GM18505 (cell line): Measurements from ENCODE around the gene VEGFC.

ENCODE experiments used
- ATAC-seq: cut with Tn5 transposase; IDR thresholded peaks from one replicate; pipeline ENCODE4 v1.9.1; 2021; ENCODE audit not compliant: unreplicated experiment
- POLR2A ChIP-seq: IDR thresholded peaks from 4 replicates; pipeline ENCODE4 v1.6.1; 2011; ENCODE audit warnings: borderline replicate concordance; ENCODE audit not compliant: insufficient read depth, insufficient read length; ENCODE audit errors: extremely low read depth

VEGFC gene

DNA sequence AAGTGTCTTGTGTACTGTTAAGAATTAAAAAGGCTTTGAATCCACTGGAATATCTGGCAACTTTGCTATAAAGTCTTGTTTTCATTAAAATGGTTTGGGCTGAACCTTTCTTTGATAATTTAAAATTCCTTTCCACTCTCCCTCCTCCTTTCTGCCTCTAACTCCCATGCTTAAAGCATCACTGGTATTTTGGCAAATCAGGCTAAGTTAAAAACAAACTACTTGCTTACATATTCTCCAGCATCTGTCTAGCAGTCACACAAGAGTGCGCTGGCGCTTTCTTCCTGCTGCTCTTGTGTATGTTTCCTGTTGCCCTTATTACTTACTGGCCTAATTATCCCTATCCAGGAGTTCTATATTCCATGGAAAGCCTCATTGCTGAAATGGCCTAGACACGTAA, 136.6 kb downstream of the VEGFC start:
- no peak for TF ChIP-seq POLR2A
- no peak for ATAC-seq

DNA sequence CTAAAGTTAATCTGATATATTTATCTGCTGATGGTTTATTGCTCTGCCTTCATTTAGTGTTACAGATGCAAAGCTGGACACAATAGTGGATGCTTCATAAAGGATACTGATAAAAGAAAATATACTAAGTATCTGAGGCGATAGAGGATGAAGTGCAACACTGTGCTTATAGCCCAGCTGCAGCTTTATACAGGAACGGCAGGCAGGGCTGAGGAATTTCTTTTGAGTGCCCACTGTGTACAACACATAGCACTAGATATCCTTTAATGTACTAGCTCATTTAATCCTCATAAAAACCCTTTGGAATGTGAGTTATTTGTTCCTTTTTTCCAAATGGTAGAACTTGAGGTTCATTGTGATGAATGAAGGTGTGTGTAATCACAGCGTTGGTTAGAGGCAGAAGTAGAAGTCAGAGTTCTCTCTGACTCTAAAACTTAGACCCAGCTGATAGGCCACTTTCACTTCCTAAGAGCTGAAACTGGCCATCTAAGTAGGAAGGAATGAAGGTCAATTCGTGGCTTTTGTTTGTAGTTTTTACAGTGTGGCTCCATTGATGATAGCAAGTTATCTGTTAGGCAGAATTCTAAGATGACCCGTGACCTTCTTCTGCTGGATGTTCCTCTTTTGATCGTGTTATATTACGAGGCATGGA, 138.0 kb downstream of the VEGFC start:
- ATAC-seq = no peak
- no peak for TF ChIP-seq POLR2A

DNA sequence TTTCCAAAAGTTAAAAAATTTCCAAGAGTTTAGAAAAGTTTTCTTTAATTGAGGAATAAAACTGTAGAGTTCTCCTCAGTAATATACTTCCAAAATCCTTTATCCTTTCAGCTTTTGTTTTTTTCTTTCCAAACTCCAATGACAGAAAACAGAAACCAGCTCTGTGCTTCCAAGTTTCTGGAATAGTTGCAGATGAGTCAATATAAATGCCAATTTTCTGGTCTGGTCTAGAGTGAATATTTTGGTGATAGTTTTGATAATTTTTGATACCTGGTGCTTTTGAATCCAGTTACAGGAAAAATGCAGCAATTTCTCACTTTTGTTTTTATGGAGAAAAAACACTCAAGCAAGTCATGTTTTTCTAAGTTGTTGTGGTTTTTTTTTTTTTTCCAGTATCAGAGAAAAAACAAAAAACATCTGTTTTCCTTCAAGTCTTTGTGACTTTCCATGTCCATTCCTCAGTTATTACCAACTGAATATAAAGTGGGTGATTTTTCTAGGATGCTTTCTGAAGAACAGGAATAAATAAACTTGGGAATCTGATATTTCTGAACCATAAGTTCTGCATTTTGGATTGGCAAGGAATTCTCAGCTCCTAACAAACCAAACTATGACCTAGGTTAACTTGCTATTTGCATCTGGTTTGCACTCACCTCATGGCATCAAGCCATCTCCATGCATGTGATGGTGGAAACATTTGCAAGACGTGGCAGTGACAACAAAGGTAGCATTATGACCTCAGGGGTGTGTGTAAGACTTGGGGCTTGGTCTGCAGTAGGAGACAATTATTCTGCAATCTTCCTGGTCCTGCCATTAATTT, 139.1 kb downstream of the VEGFC start:
- TF ChIP-seq POLR2A = no peak

DNA sequence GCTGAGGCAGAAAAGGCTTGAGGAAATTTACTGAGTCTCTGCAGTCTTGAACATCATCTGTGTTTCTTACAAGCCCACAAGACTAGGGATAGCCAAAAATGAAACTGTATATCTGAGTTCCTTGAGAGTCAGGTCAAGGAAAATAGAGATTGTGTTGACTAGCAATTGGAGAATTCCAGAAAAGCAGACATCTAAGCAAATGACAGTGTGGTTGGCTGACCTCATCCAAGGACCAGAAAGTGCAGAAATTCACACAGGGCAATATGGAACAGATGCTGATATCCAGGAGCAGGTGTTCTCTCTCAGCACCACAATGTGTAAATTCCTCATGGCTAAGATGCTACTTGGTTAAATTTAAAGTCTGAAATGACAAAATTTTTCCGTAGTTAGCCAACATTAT, 146.4 kb downstream of the VEGFC start:
- no peak for TF ChIP-seq POLR2A
- ATAC-seq = no peak

More for the DNA sequence above, 139.1 kb downstream of the VEGFC start:
- no peak for ATAC-seq

DNA sequence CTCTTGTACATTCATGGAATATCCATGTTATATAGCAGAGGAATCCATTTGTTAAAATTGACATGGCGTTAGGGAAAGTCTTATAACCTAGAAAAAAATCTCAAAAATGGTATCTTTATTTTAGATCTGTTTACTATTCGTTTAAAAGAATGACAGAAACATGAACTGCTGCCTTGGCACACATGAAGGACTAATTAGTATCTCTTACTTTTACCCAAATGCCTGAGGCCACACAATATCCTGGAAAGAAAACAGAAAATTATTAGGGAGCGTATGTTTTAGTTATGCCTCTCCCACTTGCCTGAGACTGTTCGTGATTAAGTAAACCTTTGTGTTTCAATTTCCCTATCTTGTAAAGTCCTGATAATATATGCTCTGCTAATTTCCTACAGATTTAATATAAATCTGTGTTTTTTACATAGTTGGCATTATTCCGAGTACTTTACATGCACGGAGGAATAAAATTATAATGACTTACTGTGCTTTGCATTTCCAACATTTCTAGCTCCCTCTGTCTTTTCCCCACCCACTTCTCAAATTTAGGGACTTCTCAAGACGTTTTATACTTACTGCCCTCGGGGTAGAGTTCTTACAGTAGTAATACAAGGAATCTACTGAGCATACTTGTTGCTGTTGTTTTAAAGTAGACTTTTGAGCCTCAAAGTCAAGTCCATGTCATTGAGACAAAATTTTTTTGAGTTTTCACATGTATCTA, 147.3 kb downstream of the VEGFC start:
- TF ChIP-seq POLR2A = no peak
- no peak for ATAC-seq

DNA sequence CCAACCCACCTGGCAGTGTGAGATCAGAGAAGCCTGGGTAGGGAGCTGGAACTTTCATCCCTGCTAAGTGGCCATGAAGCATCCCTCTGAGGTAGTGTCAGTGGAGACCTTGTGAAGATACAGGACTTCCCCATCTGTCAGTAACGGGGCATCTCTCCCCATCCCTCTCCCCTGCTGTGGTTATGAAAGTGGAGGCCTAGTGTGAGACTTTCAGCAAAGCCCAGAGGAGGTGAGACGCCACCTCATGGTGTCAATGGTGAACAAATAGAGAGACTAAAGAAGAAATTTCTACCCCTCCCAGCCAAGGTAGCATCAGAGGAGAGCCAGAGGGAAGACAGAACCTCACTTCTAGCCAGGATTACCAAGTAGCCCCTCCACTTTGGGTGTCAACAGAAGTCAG, 150.2 kb downstream of the VEGFC start:
- ATAC-seq = peak; percentile 69

DNA sequence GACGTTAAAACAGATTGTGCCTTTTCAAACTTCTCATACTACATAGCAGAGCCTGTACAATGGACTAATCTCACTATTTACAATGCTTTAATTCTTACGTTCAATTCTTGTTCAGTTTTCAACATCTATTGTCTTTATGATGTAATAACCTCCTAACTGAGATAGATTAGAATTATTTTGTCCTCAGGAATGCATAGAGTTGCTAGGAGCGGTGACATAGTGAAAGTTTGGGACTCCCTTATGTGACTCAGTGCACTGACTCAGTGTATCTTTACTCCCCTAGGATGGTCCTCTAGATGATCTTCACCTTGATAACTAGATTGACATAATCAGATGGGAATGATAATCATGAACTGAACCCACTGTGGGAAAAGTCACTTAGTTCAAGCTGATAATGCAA, 151.5 kb downstream of the VEGFC start:
- no peak for TF ChIP-seq POLR2A

More for the DNA sequence above, 150.2 kb downstream of the VEGFC start:
- no peak for TF ChIP-seq POLR2A

DNA sequence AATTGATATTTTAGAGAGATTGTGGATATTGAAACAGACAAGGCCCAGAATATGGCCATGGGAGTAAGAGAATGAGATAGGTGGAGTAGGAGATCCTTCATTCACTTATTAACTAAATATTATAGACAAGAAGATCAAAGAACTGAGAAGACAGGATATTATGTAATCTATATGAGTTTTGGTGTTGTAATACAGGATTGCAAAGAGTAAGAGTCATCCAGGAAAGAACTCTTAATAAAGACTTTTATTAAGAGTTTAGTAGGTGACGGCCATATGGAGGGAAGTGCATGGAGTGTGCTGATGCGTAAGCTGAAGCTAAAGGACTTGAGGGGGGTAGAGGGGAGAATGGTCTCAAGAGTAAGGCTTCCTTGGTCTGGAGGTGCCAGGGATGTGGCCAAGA, 153.7 kb downstream of the VEGFC start:
- ATAC-seq = no peak
- TF ChIP-seq POLR2A = no peak

More for the DNA sequence above, 151.5 kb downstream of the VEGFC start:
- no peak for ATAC-seq

DNA sequence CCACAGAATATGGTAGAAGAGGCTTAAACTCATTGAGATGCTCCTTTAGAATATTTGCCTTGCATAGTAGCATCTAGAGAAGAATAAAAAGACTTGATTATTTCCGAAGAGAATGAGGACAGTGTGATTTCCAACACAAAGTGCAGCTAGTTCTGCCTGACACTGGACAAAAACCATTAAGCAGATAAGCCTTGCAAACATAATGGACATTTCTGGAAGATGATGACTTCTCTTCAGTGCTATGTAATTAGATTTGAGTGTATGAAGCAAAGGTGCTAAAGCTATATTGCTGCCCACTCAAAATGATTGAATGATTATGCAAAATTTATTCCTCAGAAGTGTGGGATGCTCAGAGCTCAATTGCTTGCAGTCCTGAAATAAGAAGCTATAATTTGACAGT, 156.4 kb downstream of the VEGFC start:
- no peak for TF ChIP-seq POLR2A
- no peak for ATAC-seq

DNA sequence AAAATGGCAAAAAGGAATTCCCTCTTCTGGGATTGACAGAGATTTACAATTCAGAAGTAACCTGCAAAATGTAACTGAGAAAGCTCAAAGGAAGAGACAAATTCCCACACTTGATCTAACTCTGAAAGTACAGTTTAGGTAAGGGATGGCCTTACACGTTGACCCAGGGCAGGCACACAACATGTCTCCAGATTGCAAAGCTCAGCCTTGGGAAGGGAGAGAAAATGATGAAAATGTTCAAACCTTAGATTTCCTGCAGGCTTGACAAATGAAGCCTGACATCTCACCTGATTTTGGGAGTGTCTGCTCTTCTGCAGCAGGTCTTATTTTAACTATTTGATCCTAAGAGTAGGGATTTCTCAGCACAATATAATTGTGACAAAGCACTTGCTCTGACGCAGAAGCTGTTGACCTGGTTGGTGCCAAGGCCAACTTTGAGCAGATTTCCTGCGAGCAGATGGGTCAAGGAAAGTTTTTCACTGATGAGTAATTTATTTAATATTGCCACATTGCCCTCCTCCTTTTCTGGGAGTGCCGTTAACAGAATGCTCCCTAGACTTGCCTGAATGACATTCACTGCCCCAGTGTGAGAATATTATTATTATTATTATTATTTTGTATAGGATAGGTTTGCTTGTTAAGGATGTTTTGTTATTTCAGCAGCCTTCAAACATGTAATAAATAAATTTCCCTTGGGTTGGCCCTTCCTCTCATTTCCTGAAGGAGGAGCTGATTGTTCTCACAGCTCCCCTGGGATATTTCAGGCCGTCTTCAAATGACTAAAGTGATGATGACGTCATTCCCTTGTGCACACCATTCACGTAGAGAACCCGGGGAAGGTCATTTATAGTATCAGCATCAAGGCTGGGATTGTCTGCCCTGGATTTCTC, 157.1 kb downstream of the VEGFC start:
- ATAC-seq = no peak
- TF ChIP-seq POLR2A = no peak
